GM12878 (cell line): ENCODE results near the gene WWOX.

Source experiments
- CTCF ChIP-seq, 3 experiments: IDR thresholded peaks in 2 of 3; conservative IDR thresholded peaks in 1 of 3; 2 replicates each; pipeline ENCODE4 v1.5.1; 2011; ENCODE audit warnings: low read depth in 3 of 3, low read length in 3 of 3, mild to moderate bottlenecking in 3 of 3, control low read depth in 2 of 3, moderate library complexity in 2 of 3, inconsistent platforms in 1 of 3, mixed read lengths in 1 of 3; ENCODE audit not compliant: control insufficient read depth in 2 of 3, insufficient read depth in 1 of 3; ENCODE audit errors: extremely low read depth in 1 of 3
- EP300 ChIP-seq, 2 experiments: fragments of 150-350 bp in 1 of 2; IDR thresholded peaks; 2 replicates each; pipeline ENCODE4 v1.6.1; 2011 to 2012; ENCODE audit warnings: low read depth in 2 of 2, low read length in 2 of 2, borderline replicate concordance in 1 of 2, improper control_type of control experiment in 1 of 2, inconsistent platforms in 1 of 2; ENCODE audit not compliant: control insufficient read depth in 1 of 2
- RFX5 ChIP-seq: IDR thresholded peaks from 2 replicates; pipeline ENCODE4 v1.6.1; 2011; ENCODE audit warnings: low read depth, low read length, improper control_type of control experiment

GRCh38 chr16:78993346-78993745 is 893.9 kb downstream of the WWOX start:
- no peak for TF ChIP-seq RFX5
- no peak for TF ChIP-seq EP300 (IDR thresholded peaks at IDR 0.05; ENCODE audit: borderline replicate concordance in 1 of 2, control insufficient read depth in 1 of 2, low read depth in 2 of 2, low read length in 2 of 2)
- no peak for TF ChIP-seq CTCF (IDR thresholded peaks at IDR 0.05 in 2 of 3, conservative IDR thresholded peaks at IDR 0.05 in 1 of 3; ENCODE audit: control insufficient read depth in 2 of 3, extremely low read depth in 1 of 3, insufficient read depth in 1 of 3, low read depth in 3 of 3, low read length in 3 of 3)
